Measurements from ENCODE around the gene ATP5F1B. TPM values are rescaled to one million over a fixed set of nuclear protein-coding genes. Genes with fewer than 3 reads are reported as not detected.

Gene ATP5F1B
- total and polyA plus RNA-seq, 9 of the 15 experiments (the other 6 are each of a cell fraction or from before 2014, with no cell fraction given), result 908 to 3,125 (median 1,482) TPM

DNA sequence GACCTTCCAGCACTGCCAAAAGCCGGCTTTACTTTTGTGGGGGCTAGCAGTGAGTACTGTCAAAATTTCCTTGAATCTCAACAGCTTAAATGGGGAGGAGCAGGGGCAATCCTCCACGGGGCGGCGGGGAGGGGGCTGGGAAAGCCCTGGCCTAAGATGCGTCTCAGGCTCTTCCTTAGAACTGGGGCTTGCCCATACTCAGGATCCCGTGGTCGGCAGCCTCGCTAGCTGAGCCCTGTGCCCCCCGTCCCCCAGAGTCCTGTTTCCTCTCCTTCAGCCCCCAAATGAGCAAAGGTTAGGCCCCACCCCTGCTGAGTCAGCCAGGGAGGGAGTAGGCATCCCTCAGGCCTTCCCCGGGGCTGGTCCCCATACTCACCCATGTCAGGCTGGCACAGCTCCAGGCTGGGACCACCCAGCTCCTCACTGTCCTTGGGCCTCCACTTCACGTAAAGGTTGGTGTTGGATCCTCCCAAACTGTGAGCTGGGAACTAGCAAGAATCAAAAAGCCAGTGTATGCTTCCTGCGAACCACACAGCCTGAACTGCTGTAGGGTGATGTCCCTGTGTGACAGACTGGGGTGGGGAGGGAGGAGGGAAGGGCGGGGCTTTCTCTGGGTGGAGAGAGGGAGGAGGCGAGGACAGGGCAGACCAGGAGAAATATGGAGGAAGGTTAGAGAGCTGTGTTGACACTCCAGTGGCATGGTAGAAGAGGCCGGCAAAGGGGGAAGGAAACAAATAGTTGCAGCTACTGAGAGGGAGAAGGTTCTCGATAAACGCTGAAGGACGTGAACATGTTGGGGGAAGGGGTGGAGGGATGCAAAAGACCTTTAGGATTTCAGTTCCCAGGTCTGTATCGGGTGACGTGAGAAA is 9.7 kb downstream of the ATP5F1B start (continued):
- TF ChIP-seq ZBTB5 (IDR thresholded peaks at IDR 0.05) (no peak), LCOR (CRISPR knock-in tag; IDR thresholded peaks at IDR 0.05) (0 out of 2 replicates have a peak, but pooled peaks have one; percentile 3), ZNF232 (CRISPR knock-in tag; IDR thresholded peaks at IDR 0.05) (no peak), HMG20A (CRISPR knock-in tag; conservative IDR thresholded peaks at IDR 0.05) (peak; percentile 56; the same call in 1 of the 2 replicates), ZKSCAN8 (CRISPR knock-in tag; IDR thresholded peaks at IDR 0.05) (no peak), E2F3 (CRISPR knock-in tag; IDR thresholded peaks at IDR 0.05) (no peak), ZKSCAN3 (CRISPR knock-in tag; IDR thresholded peaks at IDR 0.05) (no peak), TCFL5 (CRISPR knock-in tag; conservative IDR thresholded peaks at IDR 0.05) (no peak), POLR2A (conservative IDR thresholded peaks at IDR 0.05) (peak; percentile 23), MBD2 (IDR thresholded peaks at IDR 0.05; ENCODE audit: borderline replicate concordance, low read depth) (no peak), ZFPM2 (CRISPR knock-in tag; IDR thresholded peaks at IDR 0.05) (no peak), ETV6 (IDR thresholded peaks at IDR 0.05; ENCODE audit: borderline replicate concordance in 1 of 2, low read depth in 2 of 2, low read length in 1 of 2) (no peak), ETV6 (CRISPR knock-in tag; IDR thresholded peaks at IDR 0.05; ENCODE audit: borderline replicate concordance) (no peak), OTX1 (CRISPR knock-in tag; IDR thresholded peaks at IDR 0.05) (peak; percentile 75; the same call in 1 of the 2 replicates), ZNF766 (CRISPR knock-in tag; conservative IDR thresholded peaks at IDR 0.05) (no peak; the same call in 1 of the 2 replicates), RFX1 (IDR thresholded peaks at IDR 0.05) (no peak), FUS (optimal IDR thresholded peaks at IDR 0.05; ENCODE audit: low read depth, low read length) (no peak), SMAD3 (CRISPR knock-in tag; conservative IDR thresholded peaks at IDR 0.05) (no peak), MCM3 (IDR thresholded peaks at IDR 0.05) (no peak), ZNF217 (CRISPR knock-in tag; IDR thresholded peaks at IDR 0.05) (no peak)
- TF ChIP-seq, protein P1, sequence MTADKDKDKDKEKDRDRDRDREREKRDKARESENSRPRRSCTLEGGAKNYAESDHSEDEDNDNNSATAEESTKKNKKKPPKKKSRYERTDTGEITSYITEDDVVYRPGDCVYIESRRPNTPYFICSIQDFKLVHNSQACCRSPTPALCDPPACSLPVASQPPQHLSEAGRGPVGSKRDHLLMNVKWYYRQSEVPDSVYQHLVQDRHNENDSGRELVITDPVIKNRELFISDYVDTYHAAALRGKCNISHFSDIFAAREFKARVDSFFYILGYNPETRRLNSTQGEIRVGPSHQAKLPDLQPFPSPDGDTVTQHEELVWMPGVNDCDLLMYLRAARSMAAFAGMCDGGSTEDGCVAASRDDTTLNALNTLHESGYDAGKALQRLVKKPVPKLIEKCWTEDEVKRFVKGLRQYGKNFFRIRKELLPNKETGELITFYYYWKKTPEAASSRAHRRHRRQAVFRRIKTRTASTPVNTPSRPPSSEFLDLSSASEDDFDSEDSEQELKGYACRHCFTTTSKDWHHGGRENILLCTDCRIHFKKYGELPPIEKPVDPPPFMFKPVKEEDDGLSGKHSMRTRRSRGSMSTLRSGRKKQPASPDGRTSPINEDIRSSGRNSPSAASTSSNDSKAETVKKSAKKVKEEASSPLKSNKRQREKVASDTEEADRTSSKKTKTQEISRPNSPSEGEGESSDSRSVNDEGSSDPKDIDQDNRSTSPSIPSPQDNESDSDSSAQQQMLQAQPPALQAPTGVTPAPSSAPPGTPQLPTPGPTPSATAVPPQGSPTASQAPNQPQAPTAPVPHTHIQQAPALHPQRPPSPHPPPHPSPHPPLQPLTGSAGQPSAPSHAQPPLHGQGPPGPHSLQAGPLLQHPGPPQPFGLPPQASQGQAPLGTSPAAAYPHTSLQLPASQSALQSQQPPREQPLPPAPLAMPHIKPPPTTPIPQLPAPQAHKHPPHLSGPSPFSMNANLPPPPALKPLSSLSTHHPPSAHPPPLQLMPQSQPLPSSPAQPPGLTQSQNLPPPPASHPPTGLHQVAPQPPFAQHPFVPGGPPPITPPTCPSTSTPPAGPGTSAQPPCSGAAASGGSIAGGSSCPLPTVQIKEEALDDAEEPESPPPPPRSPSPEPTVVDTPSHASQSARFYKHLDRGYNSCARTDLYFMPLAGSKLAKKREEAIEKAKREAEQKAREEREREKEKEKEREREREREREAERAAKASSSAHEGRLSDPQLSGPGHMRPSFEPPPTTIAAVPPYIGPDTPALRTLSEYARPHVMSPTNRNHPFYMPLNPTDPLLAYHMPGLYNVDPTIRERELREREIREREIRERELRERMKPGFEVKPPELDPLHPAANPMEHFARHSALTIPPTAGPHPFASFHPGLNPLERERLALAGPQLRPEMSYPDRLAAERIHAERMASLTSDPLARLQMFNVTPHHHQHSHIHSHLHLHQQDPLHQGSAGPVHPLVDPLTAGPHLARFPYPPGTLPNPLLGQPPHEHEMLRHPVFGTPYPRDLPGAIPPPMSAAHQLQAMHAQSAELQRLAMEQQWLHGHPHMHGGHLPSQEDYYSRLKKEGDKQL (CRISPR knock-in tag; IDR thresholded peaks at IDR 0.05; ENCODE audit: borderline replicate concordance), result no peak
- TF ChIP-seq, protein P2, sequence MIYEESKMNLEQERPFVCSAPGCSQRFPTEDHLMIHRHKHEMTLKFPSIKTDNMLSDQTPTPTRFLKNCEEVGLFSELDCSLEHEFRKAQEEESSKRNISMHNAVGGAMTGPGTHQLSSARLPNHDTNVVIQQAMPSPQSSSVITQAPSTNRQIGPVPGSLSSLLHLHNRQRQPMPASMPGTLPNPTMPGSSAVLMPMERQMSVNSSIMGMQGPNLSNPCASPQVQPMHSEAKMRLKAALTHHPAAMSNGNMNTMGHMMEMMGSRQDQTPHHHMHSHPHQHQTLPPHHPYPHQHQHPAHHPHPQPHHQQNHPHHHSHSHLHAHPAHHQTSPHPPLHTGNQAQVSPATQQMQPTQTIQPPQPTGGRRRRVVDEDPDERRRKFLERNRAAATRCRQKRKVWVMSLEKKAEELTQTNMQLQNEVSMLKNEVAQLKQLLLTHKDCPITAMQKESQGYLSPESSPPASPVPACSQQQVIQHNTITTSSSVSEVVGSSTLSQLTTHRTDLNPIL (CRISPR knock-in tag; IDR thresholded peaks at IDR 0.05), result no peak
